Measurements from ENCODE around the gene RAB4A. TPM values are rescaled to one million over a fixed set of nuclear protein-coding genes. Genes with fewer than 3 reads are reported as not detected.

RAB4A gene
- total RNA-seq, 2 experiments from 2014 or later, result 26.5 to 27.2 TPM

DNA sequence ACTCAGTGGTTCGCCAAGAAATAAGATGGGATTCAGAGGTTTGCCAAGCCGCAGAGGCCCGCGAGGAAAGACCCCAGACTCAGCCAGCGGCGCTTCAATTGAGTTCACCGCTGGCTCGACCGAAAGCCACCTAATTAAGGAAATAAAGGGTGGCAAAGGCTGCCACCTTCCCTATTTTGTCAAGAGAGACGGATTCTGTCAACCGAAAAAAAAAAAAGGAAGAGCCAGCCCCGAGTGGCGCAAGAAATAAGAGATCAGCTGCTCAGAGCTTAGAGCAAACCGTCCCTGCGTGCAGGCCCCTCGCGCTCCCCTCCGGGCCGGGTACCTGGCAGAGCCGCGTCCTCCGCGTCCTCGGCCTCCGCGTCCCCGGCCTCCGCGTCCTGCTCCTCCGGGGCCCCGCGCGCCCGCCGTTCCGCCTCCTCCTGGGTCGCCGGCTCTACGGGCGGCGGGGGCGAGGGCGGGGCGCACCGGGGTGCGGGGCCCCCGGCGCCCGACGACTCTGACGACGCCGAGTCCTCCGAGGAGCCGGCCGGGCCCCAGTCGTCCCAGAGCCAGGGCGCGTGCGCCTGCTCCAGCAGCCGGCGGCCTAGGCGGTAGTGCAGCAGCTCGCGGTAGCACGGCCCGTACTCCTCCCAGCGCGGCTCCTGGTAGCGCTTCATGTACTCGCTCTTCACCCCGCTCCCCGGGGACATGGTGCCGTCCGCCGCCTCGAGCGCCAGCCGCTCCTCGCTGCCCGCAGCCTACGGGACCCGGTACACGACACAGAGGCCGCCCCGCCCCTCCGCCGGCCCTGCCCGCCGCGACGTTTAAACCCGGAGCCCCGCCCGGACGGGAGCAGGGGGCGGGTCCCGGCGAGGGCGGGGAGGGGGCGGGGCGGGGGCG is 71.1 kb downstream of the RAB4A start:
- Mint-ChIP-seq H3K27ac (peak overlapping the region; percentile 81), H3K4me3 (peak overlapping the region; percentile 82), H3K9me3 (ENCODE audit: low read depth) (no peaks in the 10 kb centered on the region), H3K27me3 (peaks cover 21% of the 10 kb centered on the region), H3K36me3 (peaks cover 6% of the 10 kb centered on the region), H3K4me1 (peaks cover 44% of the 10 kb centered on the region)
- CTCF ChIA-PET, result interaction anchor here (1.0 to 1.5 kb wide), 3 partner anchors 83 to 140 kb away, joined by 3 to 4 read pairs (median 4); no protein-coding TSS in a partner anchor
- peak; percentile 86 for DNase-seq
- ATAC-seq, result peak; percentile 81

DNA sequence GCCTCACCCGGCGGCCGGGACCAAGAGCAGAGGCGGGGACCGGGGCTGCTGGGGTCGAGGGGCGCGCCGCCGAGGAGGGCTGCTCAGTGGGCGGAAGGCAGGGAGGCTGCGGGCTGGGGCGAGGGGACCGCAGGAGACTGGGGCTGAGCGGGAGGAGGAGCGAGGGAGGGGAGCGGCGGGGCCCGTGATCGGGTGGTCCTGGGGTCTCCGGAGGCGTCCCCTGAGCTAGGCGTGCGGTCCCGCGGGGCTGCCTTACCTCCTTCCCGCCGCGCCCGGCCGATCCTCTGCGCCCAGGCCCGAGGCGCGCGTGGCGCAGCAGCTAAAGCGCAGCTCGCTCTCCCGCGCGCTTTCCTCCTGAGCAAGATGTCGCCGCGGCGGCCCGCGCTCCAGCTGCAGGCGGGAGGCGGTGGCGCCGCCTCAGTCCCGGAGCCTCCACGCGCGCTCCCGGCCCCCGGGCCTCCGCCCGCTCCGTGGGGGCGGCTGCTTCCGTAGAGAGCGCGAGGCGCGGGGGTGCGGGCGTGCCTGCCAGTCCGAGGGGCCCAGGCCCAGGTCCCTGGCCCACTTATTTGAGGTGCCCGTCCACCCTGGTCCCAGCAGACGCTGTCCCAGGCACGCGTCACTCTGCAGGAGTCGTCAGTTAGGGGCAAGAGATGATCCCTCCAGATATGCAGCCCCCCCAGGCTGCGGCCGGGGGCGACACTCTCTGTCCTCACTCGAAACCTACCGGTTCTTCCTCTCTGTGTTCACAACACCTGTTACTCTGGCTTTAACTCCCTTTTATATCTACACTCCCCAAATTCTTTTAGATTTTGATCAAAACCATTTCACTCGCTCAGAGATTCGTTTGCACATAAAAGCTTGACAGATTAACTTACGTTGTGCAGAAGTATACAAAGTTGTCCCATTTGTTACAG is 72.0 kb downstream of the RAB4A start, which contains the start of gene CCSAP:
CCSAP (minus strand) TSS at position 392 of the 914 bp plus-strand sequence. CDS start 582 bp downstream, outside the sequence.
- peak within 1 kb of the TSS; percentile 82 for H3K4me3 Mint-ChIP-seq
- peaks cover 30% of the 10 kb centered on the region for H3K27me3 Mint-ChIP-seq
- H3K4me1 Mint-ChIP-seq, result peaks cover 36% of the 10 kb centered on the region
- H3K27ac Mint-ChIP-seq, result peak within 1 kb of the TSS; percentile 81
- peak; percentile 62 for DNase-seq
- H3K36me3 Mint-ChIP-seq, result peaks cover 6% of the 10 kb centered on the region
- no peaks in the 10 kb centered on the region for H3K9me3 Mint-ChIP-seq (ENCODE audit: low read depth)
- ATAC-seq, result peak; percentile 56
- CTCF ChIA-PET, result interaction anchor here (0.6 to 1.7 kb wide), 5 partner anchors 33 to 139 kb away, joined by 3 to 5 read pairs (median 4); partner anchors contain the start of gene RAB4A

DNA sequence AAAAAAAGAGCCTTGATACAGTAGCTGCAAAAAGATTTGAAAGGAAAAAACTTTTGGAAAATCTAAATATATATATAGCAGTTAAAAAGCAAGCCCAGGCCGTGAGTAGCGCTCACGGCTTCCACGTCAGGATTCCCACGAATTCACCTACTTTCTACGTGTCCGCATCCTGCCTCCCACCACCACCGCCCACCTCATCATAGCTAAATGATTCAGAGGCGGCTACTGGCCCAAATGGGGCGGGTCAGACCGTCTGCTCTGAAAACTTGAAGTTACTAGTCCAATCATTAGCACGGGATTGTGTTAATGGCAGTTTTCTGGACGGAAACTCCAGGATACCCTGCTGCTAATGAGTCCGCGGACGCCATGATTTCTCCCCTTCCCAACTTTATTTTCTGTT is 73.2 kb downstream of the RAB4A start:
- H3K27me3 Mint-ChIP-seq, result peaks cover 32% of the 10 kb centered on the region
- no peak overlapping the region for H3K27ac Mint-ChIP-seq
- CTCF ChIA-PET, result interaction anchor here (1.3 to 1.7 kb wide), 2 partner anchors 74 to 137 kb away, joined by 3 to 5 read pairs; partner anchors contain the start of gene RAB4A
- H3K36me3 Mint-ChIP-seq, result peaks cover 3% of the 10 kb centered on the region
- no peak for DNase-seq
- H3K4me3 Mint-ChIP-seq, result peak overlapping the region; percentile 82
- no peaks in the 10 kb centered on the region for H3K9me3 Mint-ChIP-seq (ENCODE audit: low read depth)
- ATAC-seq, result no peak
- peaks cover 26% of the 10 kb centered on the region for H3K4me1 Mint-ChIP-seq

GRCh38 chr1:229344937-229345684 is 74.2 kb downstream of the RAB4A start:
- Mint-ChIP-seq H3K36me3 (peaks cover 3% of the 10 kb centered on the region), H3K4me3 (no peak overlapping the region), H3K9me3 (ENCODE audit: low read depth) (no peaks in the 10 kb centered on the region), H3K4me1 (peaks cover 18% of the 10 kb centered on the region), H3K27me3 (peaks cover 36% of the 10 kb centered on the region), H3K27ac (no peak overlapping the region)
- DNase-seq (no peak), ATAC-seq (no peak)
- CTCF ChIA-PET, result interaction anchor here (1.3 kb wide), 1 partner anchor 136 kb away, joined by 3 read pairs; no protein-coding TSS in a partner anchor

DNA sequence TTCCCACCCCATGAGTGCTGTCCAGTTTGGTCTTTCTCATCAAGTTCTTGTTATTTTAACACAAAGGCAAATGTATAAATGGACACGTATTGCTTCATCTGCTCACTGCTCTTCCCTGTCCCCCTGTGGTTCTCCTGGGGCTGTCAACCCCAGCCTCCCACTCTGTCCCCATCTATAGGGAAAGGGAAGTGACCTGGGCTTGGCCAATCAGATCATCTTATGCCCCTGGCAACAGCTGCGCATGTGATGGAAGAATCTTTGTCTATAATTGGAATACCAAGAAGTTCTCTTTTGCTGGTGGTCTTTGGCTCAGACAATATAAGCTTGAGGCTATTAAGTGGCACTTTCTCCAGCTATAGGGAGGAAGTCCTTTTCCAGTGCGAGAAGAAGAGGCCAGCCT is 76.6 kb downstream of the RAB4A start:
- DNase-seq (no peak), ATAC-seq (no peak)
- peaks cover 5% of the 10 kb centered on the region for H3K4me1 Mint-ChIP-seq
- CTCF ChIA-PET, result interaction anchor here (1.1 to 1.4 kb wide), 2 partner anchors 16 to 89 kb away, joined by 3 to 4 read pairs; no protein-coding TSS in a partner anchor
- no peak overlapping the region for H3K27ac Mint-ChIP-seq
- no peak overlapping the region for H3K4me3 Mint-ChIP-seq
- peaks cover 1% of the 10 kb centered on the region for H3K36me3 Mint-ChIP-seq
- H3K9me3 Mint-ChIP-seq (ENCODE audit: low read depth), result no peaks in the 10 kb centered on the region
- H3K27me3 Mint-ChIP-seq, result peaks cover 48% of the 10 kb centered on the region

DNA sequence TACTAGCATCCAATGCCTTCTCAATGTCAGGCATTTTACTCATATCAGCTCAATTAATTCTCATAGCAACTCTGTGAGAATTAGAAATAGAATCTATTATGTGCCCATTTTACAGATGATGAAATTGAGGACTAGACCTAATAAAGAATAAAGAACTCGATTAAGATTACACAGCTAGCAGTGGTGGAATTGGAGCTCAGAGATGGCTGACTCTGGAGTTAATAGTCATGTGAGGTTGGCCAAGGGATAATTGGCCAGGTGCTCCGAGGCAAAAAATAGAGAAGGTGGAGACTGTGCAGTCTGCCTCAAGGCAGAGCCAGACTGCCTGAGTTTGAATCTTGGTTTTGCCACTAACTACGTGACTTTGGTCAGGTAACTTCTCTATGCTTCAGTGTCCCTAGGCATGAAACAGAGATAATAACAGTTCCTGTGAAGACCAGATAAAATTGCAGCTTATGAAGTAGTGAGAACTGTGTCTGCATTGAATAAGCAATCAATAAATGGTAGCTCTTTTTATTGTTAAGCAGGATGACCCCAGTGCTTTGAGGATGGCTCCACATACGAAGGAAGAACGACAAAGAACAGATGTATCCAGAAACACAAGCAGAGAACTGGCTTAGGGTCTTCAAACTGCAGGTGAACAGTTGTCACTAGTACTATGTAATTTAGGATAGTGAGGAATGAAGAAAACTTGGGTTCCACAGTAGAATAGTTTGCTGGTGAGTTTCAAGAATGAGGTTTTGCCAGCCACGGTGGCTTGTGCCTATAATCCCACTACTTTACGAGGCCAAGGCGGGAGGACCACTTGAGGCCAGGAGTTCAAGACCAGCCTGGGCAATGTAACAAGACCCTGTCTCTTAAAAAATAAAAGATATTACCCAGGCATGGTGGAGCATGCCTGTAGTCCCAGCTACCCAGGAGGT is 78.8 kb downstream of the RAB4A start:
- Mint-ChIP-seq H3K4me3 (no peak overlapping the region), H3K4me1 (no peaks in the 10 kb centered on the region), H3K9me3 (ENCODE audit: low read depth) (no peaks in the 10 kb centered on the region), H3K27me3 (peaks cover 53% of the 10 kb centered on the region), H3K36me3 (peaks cover 1% of the 10 kb centered on the region), H3K27ac (no peak overlapping the region)
- ATAC-seq (no peak), DNase-seq (no peak)
- CTCF ChIA-PET, result interaction anchor here (1.1 kb wide), 1 partner anchor 19 kb away, joined by 3 read pairs; no protein-coding TSS in a partner anchor

DNA sequence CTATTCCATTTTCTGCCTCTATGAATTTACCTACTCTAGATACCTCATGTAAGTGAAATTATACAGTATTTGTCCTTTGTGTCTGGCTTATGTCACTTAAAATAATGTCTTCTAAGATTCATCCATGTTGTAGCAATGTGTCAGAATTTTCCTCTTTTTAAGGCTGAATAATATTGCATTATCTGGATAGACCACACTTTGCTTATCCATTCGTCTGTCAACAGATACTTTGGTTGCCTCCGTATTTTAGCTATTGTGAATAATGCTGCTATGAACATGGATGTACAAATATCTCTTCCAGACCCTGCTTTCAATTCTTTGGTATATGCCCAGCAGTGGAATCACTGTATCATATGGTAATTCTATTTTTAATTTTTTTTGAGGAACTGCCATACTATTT is 82.1 kb downstream of the RAB4A start:
- no peaks in the 10 kb centered on the region for H3K4me1 Mint-ChIP-seq
- no peak for ATAC-seq
- H3K9me3 Mint-ChIP-seq (ENCODE audit: low read depth), result peaks cover 2% of the 10 kb centered on the region
- CTCF ChIA-PET, result no interaction called here
- peaks cover 1% of the 10 kb centered on the region for H3K36me3 Mint-ChIP-seq
- peaks cover 61% of the 10 kb centered on the region for H3K27me3 Mint-ChIP-seq
- no peak overlapping the region for H3K4me3 Mint-ChIP-seq
- DNase-seq, result no peak
- H3K27ac Mint-ChIP-seq, result no peak overlapping the region

DNA sequence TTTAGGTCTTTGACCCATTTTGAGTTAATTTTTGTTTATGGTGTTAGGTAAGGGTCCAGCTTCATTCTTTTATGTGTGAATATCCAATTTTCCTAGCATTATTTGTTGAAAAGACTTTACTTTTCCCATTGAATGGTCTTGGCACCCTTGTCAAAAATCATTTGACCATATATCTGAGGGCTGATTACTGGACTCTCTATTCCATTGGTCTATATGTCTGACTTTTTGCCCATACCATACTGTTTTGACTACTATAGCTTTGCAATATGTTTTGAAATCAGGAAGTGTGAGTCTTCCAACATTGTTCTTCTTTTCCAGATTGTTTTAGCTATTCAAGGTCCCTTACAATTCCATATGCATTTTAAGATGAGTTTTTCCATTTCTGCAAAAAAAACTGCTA is 83.3 kb downstream of the RAB4A start:
- Mint-ChIP-seq H3K27ac (no peak overlapping the region), H3K9me3 (ENCODE audit: low read depth) (peaks cover 2% of the 10 kb centered on the region), H3K36me3 (peaks cover 1% of the 10 kb centered on the region), H3K27me3 (peaks cover 72% of the 10 kb centered on the region), H3K4me1 (no peaks in the 10 kb centered on the region), H3K4me3 (no peak overlapping the region)
- CTCF ChIA-PET, result no interaction called here
- ATAC-seq (no peak), DNase-seq (no peak)

Other genes with a start within 250 kb of the RAB4A start
- gene CCSAP, start 71.9 kb downstream of the RAB4A start, total RNA-seq, result 1 to 10 TPM; 8.9 to 9.8 TPM
- not detected for gene ACTA1, start 163.0 kb downstream of the RAB4A start, total RNA-seq
- gene NUP133, start 237.2 kb downstream of the RAB4A start, total RNA-seq, result 10 to 100 TPM; 43.1 to 45.4 TPM